ACC112 (cell line): ENCODE measurements around the gene MYLK3.
"Not testable (repeated sequence)": the region's sequence is repeated elsewhere in the genome, so short reads cannot be mapped to it uniquely, and the experiment has no call there.

ENCODE experiments used
- H2AFZ ChIP-seq: fragments of 200-600 bp; sonication (generic); one replicate; pipeline ENCODE4 v1.6.0; 2017; ENCODE audit warnings: antibody characterized with exemption, low read length; ENCODE audit not compliant: unreplicated experiment
- H3K27ac ChIP-seq: fragments of 200-600 bp; sonication (generic); 2 replicates; pipeline ENCODE4 v1.5.1; 2014; ENCODE audit warnings: low read depth, mild to moderate bottlenecking, antibody characterized with exemption, low read length, moderate library complexity
- H3K27me3 ChIP-seq: fragments of 200-600 bp; sonication (generic); 2 replicates; pipeline ENCODE4 v1.6.1; 2014; ENCODE audit warnings: mild to moderate bottlenecking, antibody characterized with exemption, low read length, moderate library complexity, mixed read lengths; ENCODE audit not compliant: insufficient read depth
- H3K36me3 ChIP-seq: fragments of 200-600 bp; sonication (generic); 2 replicates; pipeline ENCODE4 v1.6.1; 2016; ENCODE audit warnings: mild to moderate bottlenecking, antibody characterized with exemption, low read length, moderate library complexity, mixed read lengths; ENCODE audit not compliant: insufficient read depth
- H3K4me1 ChIP-seq: fragments of 200-600 bp; sonication (generic); one replicate; pipeline ENCODE4 v1.6.1; 2016; ENCODE audit warnings: low read length, mixed read lengths; ENCODE audit not compliant: insufficient read depth, unreplicated experiment, control insufficient read depth
- H3K4me3 ChIP-seq: fragments of 200-600 bp; sonication (generic); 2 replicates; pipeline ENCODE4 v1.5.1; 2014; ENCODE audit warnings: mild to moderate bottlenecking, low read depth, low read length
- H3K79me2 ChIP-seq: fragments of 200-600 bp; sonication (generic); one replicate; pipeline ENCODE4 v1.6.0; 2016; ENCODE audit warnings: low read length; ENCODE audit not compliant: control insufficient read depth, unreplicated experiment, insufficient read depth

MYLK3 gene

DNA sequence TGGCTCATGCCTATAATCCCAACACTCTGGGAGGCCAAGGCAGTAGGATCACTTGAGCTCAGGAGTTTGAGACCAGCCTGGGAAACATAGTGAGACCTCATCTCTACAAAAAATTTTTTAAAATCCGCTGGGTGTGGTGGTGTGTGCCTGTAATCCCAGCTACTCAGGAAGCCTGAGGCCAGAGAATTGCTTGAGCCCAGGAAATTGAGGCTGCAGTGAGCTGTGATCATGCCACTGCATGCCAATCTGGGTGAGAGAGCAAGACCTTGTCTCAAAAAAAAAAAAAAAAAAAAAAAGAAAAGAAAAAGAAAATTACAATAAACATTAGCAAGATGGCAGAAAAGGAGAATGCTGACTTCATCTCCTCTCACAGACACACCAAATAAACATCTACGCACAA, 36.4 kb upstream of the MYLK3 start:
- H3K4me3 ChIP-seq, H3K36me3 ChIP-seq, H3K79me2 ChIP-seq, H3K27me3 ChIP-seq, H3K4me1 ChIP-seq, H3K27ac ChIP-seq, H2AFZ ChIP-seq: not testable (repeated sequence)

DNA sequence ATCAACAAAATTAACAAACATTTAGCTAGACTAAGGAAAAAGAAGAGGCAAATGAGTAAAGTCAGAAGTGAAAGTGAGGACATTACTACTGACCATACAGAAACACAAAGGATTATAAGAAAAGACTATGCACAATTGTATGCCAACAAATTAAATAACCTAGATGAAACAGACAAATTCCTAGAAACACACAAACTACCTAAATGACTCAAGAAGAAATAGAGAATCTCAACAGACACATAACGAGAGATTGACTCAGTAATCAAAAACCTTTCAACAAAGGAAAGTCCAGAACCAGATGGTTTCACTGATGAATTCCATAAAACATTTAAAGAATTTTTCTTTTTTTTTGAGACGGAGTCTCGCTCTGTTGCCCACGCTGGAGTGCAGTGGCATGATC, 35.7 kb upstream of the MYLK3 start:
- no peaks in the 10 kb centered on the region for H3K36me3 ChIP-seq
- no peak overlapping the region for H3K27ac ChIP-seq
- H3K4me1 ChIP-seq = no peaks in the 10 kb centered on the region
- H3K79me2 ChIP-seq = no peaks in the 10 kb centered on the region
- 0 out of 2 replicates have a peak, but pooled peaks cover 5% of the 10 kb centered on the region for H3K27me3 ChIP-seq
- no peak overlapping the region for H2AFZ ChIP-seq
- no peak overlapping the region for H3K4me3 ChIP-seq

DNA sequence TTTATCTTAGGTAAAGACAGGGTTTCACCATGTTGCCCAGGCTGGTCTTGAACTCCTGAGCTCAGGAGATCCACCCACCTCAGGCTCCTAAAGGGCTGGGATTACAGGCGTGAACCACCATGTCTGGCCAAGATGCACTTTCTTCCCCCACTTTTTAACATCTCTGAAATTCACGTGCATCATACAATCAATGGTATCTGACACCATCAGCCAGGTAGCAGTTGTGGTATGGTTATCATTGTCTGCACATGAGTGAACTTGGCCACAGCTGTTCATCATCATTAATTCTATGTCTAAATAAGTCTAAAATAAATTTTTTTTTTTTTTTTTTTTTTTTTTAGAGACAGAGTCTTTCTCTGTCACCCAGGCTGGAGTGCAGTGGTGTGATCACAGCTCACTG, 34.2 kb upstream of the MYLK3 start:
- H3K4me3 ChIP-seq = no peak overlapping the region
- no peaks in the 10 kb centered on the region for H3K4me1 ChIP-seq
- no peak overlapping the region for H2AFZ ChIP-seq
- H3K27me3 ChIP-seq = 0 out of 2 replicates have a peak, but pooled peaks cover 5% of the 10 kb centered on the region
- no peak overlapping the region for H3K27ac ChIP-seq
- H3K79me2 ChIP-seq = no peaks in the 10 kb centered on the region
- H3K36me3 ChIP-seq = no peaks in the 10 kb centered on the region

DNA sequence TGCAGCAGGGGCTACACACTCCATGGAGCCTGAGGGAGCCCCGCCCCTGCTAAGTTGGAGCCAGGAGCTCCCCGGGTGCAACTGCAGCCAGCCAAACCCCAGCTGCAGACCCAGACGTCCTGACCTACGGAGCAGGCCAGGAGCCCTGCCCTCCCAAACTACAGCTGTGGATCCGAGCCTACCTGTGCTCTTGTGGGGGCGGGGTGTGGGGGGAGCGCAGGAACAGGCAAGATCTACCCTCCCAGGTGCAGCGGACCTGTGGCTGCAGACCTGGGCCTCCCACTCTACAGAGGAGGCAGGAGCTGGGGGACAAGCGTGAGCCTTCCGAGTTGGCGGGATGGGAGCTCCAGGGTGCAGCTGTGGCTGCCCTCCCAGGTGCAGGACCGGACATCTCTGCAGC, 29.7 kb upstream of the MYLK3 start:
- no peak overlapping the region for H3K4me3 ChIP-seq
- no peaks in the 10 kb centered on the region for H3K79me2 ChIP-seq
- no peak overlapping the region for H3K27ac ChIP-seq
- H3K36me3 ChIP-seq = no peaks in the 10 kb centered on the region
- no peaks in the 10 kb centered on the region for H3K4me1 ChIP-seq
- no peaks in the 10 kb centered on the region for H3K27me3 ChIP-seq
- no peak overlapping the region for H2AFZ ChIP-seq

DNA sequence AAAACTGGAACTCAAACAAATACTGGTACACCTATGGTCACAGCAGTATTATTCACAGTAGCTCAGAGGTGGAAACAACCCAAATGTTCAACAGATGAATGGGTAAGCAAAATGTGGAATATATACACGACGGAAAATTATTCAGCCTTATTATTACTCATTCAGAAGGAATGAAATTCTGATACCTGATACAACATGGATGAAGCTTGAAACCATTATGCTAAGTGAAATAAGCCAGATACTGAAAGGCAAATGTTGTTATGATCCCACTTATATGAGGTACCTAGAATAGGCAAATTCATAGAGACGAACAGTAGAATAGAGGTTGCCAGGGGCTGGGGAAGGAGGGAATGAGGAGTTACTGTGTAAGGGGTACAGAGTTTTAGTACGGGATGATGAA, 27.1 kb upstream of the MYLK3 start:
- H3K36me3 ChIP-seq = no peaks in the 10 kb centered on the region
- H3K27ac ChIP-seq = no peak overlapping the region
- H3K79me2 ChIP-seq = no peaks in the 10 kb centered on the region
- H3K27me3 ChIP-seq = peaks cover 3% of the 10 kb centered on the region; the same call in 1 of the 2 replicates
- no peaks in the 10 kb centered on the region for H3K4me1 ChIP-seq
- H2AFZ ChIP-seq = no peak overlapping the region
- no peak overlapping the region for H3K4me3 ChIP-seq

DNA sequence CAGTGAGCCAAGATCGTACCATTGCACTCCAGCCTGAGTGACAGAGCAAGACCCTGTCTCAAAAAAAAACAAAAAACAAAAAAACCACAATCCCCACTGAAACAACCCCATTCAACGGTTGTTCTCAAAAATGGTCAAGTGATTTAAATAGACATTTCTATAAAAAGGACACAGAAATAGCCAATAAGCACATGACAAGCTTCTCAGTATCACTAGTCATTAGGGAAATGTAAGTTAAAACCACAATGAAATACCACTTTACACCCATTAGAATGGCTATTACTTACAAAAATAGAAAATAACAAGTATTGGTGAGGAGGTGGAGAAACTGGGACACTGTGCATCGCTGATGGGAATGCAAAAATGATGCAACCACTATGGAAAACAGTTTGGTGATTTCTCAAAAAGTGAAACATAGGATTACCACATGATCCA, 26.6 kb upstream of the MYLK3 start:
- H3K4me1 ChIP-seq = no peaks in the 10 kb centered on the region
- no peaks in the 10 kb centered on the region for H3K36me3 ChIP-seq
- H3K4me3 ChIP-seq = no peak overlapping the region
- H3K27me3 ChIP-seq = peaks cover 3% of the 10 kb centered on the region; the same call in 1 of the 2 replicates
- H3K79me2 ChIP-seq = no peaks in the 10 kb centered on the region
- no peak overlapping the region for H3K27ac ChIP-seq
- H2AFZ ChIP-seq = no peak overlapping the region

DNA sequence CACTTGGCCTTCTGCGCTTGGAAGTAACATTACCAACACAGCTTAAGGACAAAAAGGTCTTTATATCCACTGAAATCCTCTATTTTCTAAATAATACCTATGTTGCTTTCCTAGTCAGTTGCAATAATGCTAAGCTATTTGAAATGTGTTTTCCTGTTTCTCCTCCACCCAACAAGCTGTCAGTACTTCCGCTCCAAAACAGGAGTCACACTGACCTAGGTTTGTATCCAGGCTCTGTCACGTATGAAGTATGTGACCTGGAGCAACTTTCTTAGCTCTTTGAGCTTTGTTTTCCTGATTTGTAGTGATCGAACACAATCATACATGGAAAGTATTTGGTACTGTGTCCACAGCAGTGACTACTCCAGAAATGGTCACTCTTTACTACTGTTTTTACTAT, 24.3 kb upstream of the MYLK3 start:
- no peaks in the 10 kb centered on the region for H3K4me1 ChIP-seq
- H3K79me2 ChIP-seq = no peaks in the 10 kb centered on the region
- peaks cover 3% of the 10 kb centered on the region; the same call in 1 of the 2 replicates for H3K27me3 ChIP-seq
- H2AFZ ChIP-seq = no peak overlapping the region
- H3K36me3 ChIP-seq = no peaks in the 10 kb centered on the region
- no peak overlapping the region for H3K27ac ChIP-seq
- no peak overlapping the region for H3K4me3 ChIP-seq

DNA sequence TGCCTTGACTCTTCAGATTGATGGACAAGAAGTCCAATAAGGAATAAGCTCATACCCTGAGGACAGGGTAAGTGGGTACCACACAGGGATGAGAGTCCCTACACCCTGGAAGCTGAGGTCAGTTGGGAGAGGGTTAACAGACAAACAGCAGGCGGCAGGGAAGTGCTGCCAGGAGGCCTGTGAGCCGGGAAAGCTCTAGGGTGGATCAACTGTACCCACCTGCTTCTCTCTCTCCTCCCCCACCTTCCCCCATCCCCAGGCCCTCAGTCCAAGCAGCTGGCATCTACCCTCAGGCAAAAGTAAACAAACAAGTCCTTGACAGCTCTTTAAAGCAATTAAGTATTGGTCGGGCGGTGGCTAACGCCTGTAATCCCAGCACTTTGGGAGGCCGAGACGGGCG, 20.7 kb upstream of the MYLK3 start:
- H3K79me2 ChIP-seq = no peaks in the 10 kb centered on the region
- no peaks in the 10 kb centered on the region for H3K36me3 ChIP-seq
- H3K27ac ChIP-seq = no peak overlapping the region
- H3K4me1 ChIP-seq = no peaks in the 10 kb centered on the region
- H3K4me3 ChIP-seq = no peak overlapping the region
- no peak overlapping the region for H2AFZ ChIP-seq
- peaks cover 3% of the 10 kb centered on the region; the same call in 1 of the 2 replicates for H3K27me3 ChIP-seq

DNA sequence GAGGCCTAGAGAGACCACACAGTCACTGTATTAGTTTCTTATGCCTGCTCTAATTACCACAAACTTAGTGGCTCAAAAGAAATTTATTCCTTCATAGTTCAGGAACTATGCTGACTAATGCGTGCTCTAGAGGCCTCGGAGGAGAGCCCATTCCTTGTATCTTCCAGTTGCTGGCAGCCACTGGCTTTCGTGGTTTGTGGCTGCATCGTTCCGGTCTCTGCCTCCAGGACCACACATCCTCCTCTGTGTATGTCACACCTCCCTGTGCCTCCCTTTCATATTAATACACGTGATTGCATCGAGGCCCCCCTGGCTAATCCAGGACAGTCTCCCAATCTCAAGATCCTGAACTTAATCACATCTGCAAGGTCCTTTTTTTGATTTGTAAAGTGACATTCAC, 16.9 kb upstream of the MYLK3 start:
- Histone ChIP-seq H3K4me1 (no peaks in the 10 kb centered on the region), H3K27ac (no peak overlapping the region), H3K36me3 (no peaks in the 10 kb centered on the region), H3K27me3 (no peaks in the 10 kb centered on the region), H3K4me3 (no peak overlapping the region), H2AFZ (no peak overlapping the region), H3K79me2 (no peaks in the 10 kb centered on the region)

DNA sequence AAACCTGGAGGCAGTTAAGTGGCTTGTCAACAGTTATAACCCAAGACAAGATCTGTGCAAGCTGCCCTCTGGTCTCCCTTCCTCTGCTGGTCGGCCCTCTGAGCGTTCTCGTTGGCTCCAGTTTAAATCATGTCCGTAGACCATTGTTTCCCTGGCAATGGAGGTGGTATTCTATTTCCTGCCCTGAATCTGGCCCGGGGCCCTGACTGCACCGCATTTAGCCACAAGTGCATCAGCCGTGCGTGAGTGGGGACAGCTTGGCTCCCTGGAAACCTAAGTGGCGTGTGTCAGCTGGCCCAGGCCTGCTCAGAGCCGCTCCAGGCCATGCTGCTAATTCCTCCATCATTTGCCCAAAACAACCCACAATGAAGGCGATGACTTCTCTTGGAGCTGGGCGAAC, 15.0 kb upstream of the MYLK3 start:
- no peak overlapping the region for H2AFZ ChIP-seq
- H3K4me1 ChIP-seq = no peaks in the 10 kb centered on the region
- no peak overlapping the region for H3K27ac ChIP-seq
- no peaks in the 10 kb centered on the region for H3K36me3 ChIP-seq
- H3K79me2 ChIP-seq = no peaks in the 10 kb centered on the region
- peaks cover 11% of the 10 kb centered on the region for H3K27me3 ChIP-seq
- H3K4me3 ChIP-seq = no peak overlapping the region

DNA sequence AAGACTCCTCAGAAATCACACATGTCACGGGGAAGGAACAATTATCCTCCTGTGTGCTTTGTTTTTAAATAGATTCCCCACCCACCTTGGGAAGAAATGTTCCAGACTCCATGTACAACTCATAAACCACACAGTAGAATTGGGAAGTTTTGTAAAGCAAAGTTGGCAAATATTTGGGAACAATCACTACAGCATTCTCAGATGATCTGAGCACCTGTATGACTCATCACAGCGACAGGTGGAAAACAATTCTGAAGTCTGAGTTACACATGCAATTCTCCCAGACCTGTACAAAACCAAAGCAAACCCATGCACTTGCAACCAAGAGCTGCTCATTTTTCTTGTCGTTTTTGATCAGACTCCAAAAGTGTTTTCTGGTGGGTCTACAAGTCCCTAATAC, 14.4 kb upstream of the MYLK3 start:
- no peaks in the 10 kb centered on the region for H3K79me2 ChIP-seq
- no peaks in the 10 kb centered on the region for H3K36me3 ChIP-seq
- no peaks in the 10 kb centered on the region for H3K4me1 ChIP-seq
- no peak overlapping the region for H3K4me3 ChIP-seq
- peaks cover 11% of the 10 kb centered on the region for H3K27me3 ChIP-seq
- H3K27ac ChIP-seq = no peak overlapping the region
- H2AFZ ChIP-seq = no peak overlapping the region
